Fibroblast of lung (primary cell): ENCODE data around the gene IFNW1.

Source experiments
- CTCF ChIP-seq, 2 donors: IDR thresholded peaks in 1 of 2; conservative IDR thresholded peaks in 1 of 2; 1 replicate in 1 of 2; 2 replicates in 1 of 2; pipeline ENCODE4 v1.5.1; 2011 to 2012; ENCODE audit warnings: low read length in 2 of 2, control low read depth in 1 of 2, inconsistent platforms in 1 of 2, low read depth in 1 of 2, mild to moderate bottlenecking in 1 of 2
- EZH2 ChIP-seq: IDR thresholded peaks from 2 replicates; pipeline ENCODE4 v1.5.1; 2012; ENCODE audit warnings: low read length, control low read depth, mild to moderate bottlenecking; ENCODE audit errors: missing control alignments

- no peak for TF ChIP-seq CTCF (conservative IDR thresholded peaks at IDR 0.05 in 1 of 2, IDR thresholded peaks at IDR 0.05 in 1 of 2; ENCODE audit: low read depth in 1 of 2, low read length in 2 of 2)
- TF ChIP-seq EZH2, result no peak
Observed at GRCh38 chr9:21172156-21172555, 30.5 kb upstream of the IFNW1 start.
